ENCODE measurements around the gene NCAPG2.

DNA sequence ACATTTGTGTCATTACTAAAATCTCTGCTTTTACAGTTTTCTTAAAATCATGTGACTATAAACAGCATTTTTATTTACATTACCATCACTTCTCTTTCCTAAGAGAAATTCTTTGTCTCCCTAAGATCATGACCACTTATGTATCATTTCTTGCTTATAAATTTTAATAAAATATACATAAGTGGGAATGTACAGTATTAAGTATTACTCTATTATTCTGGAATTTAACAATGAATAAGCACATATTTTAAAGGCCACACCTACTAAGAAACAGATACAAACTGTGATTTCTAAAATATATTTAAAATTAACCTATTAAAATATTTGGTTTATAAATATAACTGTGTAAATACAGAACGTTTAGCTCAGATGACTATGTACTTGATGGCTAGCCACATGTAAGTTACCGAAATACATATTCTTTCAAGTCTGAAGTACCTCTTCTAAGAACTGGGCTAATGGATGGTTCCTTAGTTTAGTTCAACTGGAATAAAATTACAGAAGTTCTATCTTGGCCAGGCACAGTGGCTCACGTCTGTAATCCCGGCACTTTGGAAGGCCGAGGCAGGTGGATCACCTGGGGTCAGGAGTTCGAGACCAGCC is 83.7 kb downstream of the NCAPG2 start:
- TF ChIP-seq, protein P1, sequence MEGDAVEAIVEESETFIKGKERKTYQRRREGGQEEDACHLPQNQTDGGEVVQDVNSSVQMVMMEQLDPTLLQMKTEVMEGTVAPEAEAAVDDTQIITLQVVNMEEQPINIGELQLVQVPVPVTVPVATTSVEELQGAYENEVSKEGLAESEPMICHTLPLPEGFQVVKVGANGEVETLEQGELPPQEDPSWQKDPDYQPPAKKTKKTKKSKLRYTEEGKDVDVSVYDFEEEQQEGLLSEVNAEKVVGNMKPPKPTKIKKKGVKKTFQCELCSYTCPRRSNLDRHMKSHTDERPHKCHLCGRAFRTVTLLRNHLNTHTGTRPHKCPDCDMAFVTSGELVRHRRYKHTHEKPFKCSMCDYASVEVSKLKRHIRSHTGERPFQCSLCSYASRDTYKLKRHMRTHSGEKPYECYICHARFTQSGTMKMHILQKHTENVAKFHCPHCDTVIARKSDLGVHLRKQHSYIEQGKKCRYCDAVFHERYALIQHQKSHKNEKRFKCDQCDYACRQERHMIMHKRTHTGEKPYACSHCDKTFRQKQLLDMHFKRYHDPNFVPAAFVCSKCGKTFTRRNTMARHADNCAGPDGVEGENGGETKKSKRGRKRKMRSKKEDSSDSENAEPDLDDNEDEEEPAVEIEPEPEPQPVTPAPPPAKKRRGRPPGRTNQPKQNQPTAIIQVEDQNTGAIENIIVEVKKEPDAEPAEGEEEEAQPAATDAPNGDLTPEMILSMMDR (IDR thresholded peaks at IDR 0.05): no peak
- no peak for TF ChIP-seq POLR2A (IDR thresholded peaks at IDR 0.05)
